ENCODE measurements around the gene CREB5.

DNA sequence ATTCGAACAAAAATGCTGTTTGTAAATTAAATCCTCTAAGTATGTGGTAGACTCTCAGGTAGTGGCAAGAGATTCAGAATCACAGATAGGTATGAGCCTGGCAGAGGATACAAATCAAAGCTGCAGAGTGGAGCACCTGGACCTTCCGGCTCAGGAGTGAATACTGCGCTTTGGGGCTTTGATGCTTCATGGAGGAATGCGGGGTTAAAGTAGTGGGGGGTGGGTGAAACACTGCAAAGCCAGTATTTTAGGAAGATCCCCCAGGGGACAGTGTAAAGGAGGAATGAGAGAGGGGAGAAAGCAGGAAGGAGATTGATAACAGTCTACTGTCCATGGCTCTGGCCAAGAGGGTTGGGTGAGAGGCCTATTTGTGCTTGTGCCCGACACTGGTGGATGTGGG, 43.2 kb downstream of the CREB5 start:
- TF ChIP-seq, protein P1, sequence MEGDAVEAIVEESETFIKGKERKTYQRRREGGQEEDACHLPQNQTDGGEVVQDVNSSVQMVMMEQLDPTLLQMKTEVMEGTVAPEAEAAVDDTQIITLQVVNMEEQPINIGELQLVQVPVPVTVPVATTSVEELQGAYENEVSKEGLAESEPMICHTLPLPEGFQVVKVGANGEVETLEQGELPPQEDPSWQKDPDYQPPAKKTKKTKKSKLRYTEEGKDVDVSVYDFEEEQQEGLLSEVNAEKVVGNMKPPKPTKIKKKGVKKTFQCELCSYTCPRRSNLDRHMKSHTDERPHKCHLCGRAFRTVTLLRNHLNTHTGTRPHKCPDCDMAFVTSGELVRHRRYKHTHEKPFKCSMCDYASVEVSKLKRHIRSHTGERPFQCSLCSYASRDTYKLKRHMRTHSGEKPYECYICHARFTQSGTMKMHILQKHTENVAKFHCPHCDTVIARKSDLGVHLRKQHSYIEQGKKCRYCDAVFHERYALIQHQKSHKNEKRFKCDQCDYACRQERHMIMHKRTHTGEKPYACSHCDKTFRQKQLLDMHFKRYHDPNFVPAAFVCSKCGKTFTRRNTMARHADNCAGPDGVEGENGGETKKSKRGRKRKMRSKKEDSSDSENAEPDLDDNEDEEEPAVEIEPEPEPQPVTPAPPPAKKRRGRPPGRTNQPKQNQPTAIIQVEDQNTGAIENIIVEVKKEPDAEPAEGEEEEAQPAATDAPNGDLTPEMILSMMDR (IDR thresholded peaks at IDR 0.05; ENCODE audit: borderline replicate concordance, extremely low read depth, low read length, poor library complexity, severe bottlenecking): no peak
- TF ChIP-seq EZH2 (IDR thresholded peaks at IDR 0.05; ENCODE audit: borderline replicate concordance, low read depth, low read length, severe bottlenecking): no peak

Data from DND-41 (cell line).